Kidney (tissue), 14 donors: Measurements from ENCODE around the gene MORN1. TPM values are rescaled to one million over a fixed set of nuclear protein-coding genes. Genes with fewer than 3 reads are reported as not detected.

Experiments used
- DNase-seq, 5 donors: peaks; one replicate each; pipeline ENCODE4 v3.0.0-alpha.2; 2013 to 2020
- FAIRE-seq: peaks from 2 replicates; lab custom pipeline; 2012; peaks lifted over from hg19 to GRCh38; lab: Jason Lieb, UNC
- H3K27ac ChIP-seq, 2 donors: one replicate each; pipeline ENCODE4 v1.7.0; 2013; ENCODE audit warnings: low read depth in 2 of 2, low read length in 2 of 2, inconsistent platforms in 1 of 2
- H3K27me3 ChIP-seq: one replicate; pipeline ENCODE4 v1.7.1; 2013; ENCODE audit warnings: low read length, inconsistent platforms; ENCODE audit not compliant: control insufficient read depth, insufficient read depth
- H3K36me3 ChIP-seq, 3 donors: one replicate each; pipeline versions ENCODE4 v1.7.0 to v1.7.1; 2013; ENCODE audit warnings: low read length in 3 of 3, control low read depth in 1 of 3, inconsistent platforms in 1 of 3; ENCODE audit not compliant: insufficient read depth in 3 of 3, control insufficient read depth in 2 of 3
- H3K4me1 ChIP-seq, 3 donors: one replicate each; pipeline versions ENCODE4 v1.7.0 to v1.7.1; 2013; ENCODE audit warnings: low read length in 3 of 3, inconsistent platforms in 1 of 3, low read depth in 1 of 3; ENCODE audit not compliant: control insufficient read depth in 2 of 3, insufficient read depth in 2 of 3
- H3K4me3 ChIP-seq, 3 donors: one replicate each; pipeline versions ENCODE4 v1.7.0 to v1.8.1; 2013; ENCODE audit warnings: low read length in 3 of 3, control low read depth in 1 of 3, inconsistent platforms in 1 of 3
- H3K9ac ChIP-seq, 3 donors: one replicate each; pipeline versions ENCODE4 v1.7.0 to v1.7.1; 2013; ENCODE audit warnings: low read length in 3 of 3, control low read depth in 1 of 3, inconsistent platforms in 1 of 3
- H3K9me3 ChIP-seq, 3 donors: one replicate each; pipeline versions ENCODE4 v1.7.0 to v1.7.1; 2013; ENCODE audit warnings: low read length in 3 of 3, control low read depth in 1 of 3, inconsistent platforms in 1 of 3; ENCODE audit not compliant: control insufficient read depth in 2 of 3, insufficient read depth in 1 of 3
- intact Hi-C: fragments of 100-400 bp; cut with DNase I; formaldehyde crosslinking; loops from one replicate; pipeline ENCODE4 v1.11.1; 2022
- polyA plus RNA-seq: library from polyadenylated mRNA; stranded (reverse); fragments of 350-450 nt; fragmentation: Illumina TruSeq; extraction: RNeasy Lipid Tissue Mini Kit (QIAGEN cat#74804); gene quantifications from one replicate; pipeline ENCODE4 v1.2.3, GENCODE V29; 2014; ENCODE audit warnings: low read depth, low replicate concordance; ENCODE audit not compliant: insufficient read depth
- total RNA-seq: library from RNA; stranded (reverse); fragmentation: NEBNext Ultra II Directional; extraction: Animal tissue kit (Norgen Biotek cat#: 25700); gene quantifications from one replicate; pipeline ENCODE4 v1.2.1, GENCODE V29; 2021
- TF ChIP-seq, protein P1 (sequence below): IDR thresholded peaks from 3 replicates; pipeline ENCODE4 v1.5.1; 2012; ENCODE audit warnings: mild to moderate bottlenecking, moderate library complexity, borderline replicate concordance; ENCODE audit not compliant: insufficient read depth; ENCODE audit errors: extremely low read depth
- donor health status: control.
- donor health status: control.
- donor health status: control.
- donor health status: control.
- donor health status: control.
- donor health status: DM: yes; HTN: yes; CAD: no.
- donor health status: Normal renal cell carcinoma (clear cell type).

The MORN1 gene
- total and polyA plus RNA-seq, 2 donors from 2014 or later: 9.0 to 24.7 TPM

GRCh38 chr1:2372551-2373490 is 18.5 kb downstream of the MORN1 start:
- Histone ChIP-seq H3K27me3 (no peaks in the 10 kb centered on the region), H3K36me3 (peaks cover 0 to 8% (median 2%) of the 10 kb centered on the region in 3 donors), H3K4me1 (no peaks in the 10 kb centered on the region), H3K9me3 (no peaks in the 10 kb centered on the region), H3K4me3 (no peak overlapping the region), H3K9ac (no peak overlapping the region), H3K27ac (no peak overlapping the region)
- TF ChIP-seq, protein P1, sequence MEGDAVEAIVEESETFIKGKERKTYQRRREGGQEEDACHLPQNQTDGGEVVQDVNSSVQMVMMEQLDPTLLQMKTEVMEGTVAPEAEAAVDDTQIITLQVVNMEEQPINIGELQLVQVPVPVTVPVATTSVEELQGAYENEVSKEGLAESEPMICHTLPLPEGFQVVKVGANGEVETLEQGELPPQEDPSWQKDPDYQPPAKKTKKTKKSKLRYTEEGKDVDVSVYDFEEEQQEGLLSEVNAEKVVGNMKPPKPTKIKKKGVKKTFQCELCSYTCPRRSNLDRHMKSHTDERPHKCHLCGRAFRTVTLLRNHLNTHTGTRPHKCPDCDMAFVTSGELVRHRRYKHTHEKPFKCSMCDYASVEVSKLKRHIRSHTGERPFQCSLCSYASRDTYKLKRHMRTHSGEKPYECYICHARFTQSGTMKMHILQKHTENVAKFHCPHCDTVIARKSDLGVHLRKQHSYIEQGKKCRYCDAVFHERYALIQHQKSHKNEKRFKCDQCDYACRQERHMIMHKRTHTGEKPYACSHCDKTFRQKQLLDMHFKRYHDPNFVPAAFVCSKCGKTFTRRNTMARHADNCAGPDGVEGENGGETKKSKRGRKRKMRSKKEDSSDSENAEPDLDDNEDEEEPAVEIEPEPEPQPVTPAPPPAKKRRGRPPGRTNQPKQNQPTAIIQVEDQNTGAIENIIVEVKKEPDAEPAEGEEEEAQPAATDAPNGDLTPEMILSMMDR: no peak
- intact Hi-C loops: no loop called here
- peak in 1 of 5 donors; percentile 65 for DNase-seq
- FAIRE-seq: no peak

DNA sequence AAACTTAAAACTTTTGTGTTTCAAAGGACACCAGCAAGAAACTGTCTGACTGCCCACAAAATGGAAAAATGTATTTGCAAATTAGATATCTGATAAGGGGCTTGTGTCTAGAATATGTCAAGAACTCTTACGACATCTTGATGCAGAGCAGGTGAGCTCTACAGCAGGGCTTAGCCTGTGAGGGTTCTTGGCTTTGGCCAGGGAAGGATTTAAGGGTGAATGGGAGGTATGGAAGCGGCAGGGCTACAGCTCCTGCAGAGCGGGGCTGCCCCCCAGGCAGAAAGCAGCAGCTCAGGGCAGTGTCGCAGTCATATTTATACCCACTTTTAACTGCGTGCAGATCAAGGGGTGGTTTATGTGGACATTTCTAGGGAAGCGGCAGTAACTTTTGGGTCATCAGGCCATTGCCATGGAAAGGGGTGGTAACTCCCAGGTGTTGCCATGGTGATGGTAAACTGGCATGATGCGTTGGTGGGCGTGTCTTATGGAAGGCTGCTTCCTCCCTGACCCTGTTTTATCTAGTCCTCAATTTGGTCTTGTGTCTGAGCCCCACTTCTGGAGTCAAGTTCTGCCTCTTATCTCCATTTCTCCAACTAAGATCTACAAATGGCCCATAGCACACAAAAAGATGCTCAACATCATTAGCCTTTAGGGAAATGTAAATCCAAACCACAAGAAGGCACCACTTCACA is 23.2 kb downstream of the MORN1 start:
- intact Hi-C loops: no loop called here
- TF ChIP-seq, protein P1: no peak
- peaks cover 0 to 4% (median 0%) of the 10 kb centered on the region in 3 donors for H3K9me3 ChIP-seq
- no peaks in the 10 kb centered on the region for H3K4me1 ChIP-seq
- FAIRE-seq (no peak), DNase-seq (peak in 1 of 5 donors; percentile 14)
- H3K27me3 ChIP-seq: no peaks in the 10 kb centered on the region
- no peak overlapping the region for H3K27ac ChIP-seq
- H3K36me3 ChIP-seq: peaks cover 0 to 8% (median 2%) of the 10 kb centered on the region in 3 donors
- no peak overlapping the region for H3K9ac ChIP-seq
- H3K4me3 ChIP-seq: no peak overlapping the region

DNA sequence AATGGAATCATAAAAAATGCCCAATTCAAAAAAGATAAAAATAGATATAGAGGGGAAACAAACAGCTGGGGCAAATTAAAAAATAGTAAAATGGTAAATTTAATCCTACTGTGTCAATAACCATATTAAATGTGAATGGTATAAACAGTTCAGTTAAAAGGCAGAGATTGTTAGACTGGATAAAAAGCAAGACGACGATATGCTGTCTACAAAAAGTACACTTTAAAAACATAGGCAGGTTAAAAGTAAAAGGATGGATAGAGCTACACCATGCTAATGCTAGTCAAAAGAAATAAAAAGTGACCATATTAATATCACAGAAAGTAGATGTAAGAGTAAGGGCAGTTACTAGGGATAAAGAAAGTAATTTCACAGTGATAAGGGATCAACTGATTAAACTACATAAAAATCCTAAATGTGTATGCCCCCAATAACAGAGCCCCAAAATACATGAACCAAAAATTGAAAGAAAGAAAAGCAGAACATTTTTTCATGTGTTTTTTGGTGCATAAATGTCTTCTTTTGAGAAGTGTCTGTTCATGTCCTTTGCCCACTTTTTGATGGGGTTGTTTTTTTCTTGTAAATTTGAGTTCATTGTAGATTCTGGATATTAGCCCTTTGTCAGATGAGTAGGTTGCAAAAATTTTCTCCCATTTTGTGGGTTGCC is 27.4 kb downstream of the MORN1 start:
- Histone ChIP-seq H3K4me1 (no peaks in the 10 kb centered on the region), H3K27ac (no peak overlapping the region), H3K9me3 (peaks cover 0 to 4% (median 0%) of the 10 kb centered on the region in 3 donors), H3K4me3 (no peak overlapping the region), H3K27me3 (no peaks in the 10 kb centered on the region), H3K9ac (no peak overlapping the region), H3K36me3 (no peaks in the 10 kb centered on the region)
- FAIRE-seq (peak; percentile 33), DNase-seq (no peak)
- intact Hi-C loops: no loop called here
- TF ChIP-seq, protein P1: no peak
